Measurements from ENCODE around the gene NDUFB10. TPM values are rescaled to one million over a fixed set of nuclear protein-coding genes. Genes with fewer than 3 reads are reported as not detected.
A peak's percentile ranks its signal among the peaks of the same experiment; 100 is the strongest.

NDUFB10 gene
- total RNA-seq, 4 donors from 2014 or later = 214 to 400 (median 243) TPM

DNA sequence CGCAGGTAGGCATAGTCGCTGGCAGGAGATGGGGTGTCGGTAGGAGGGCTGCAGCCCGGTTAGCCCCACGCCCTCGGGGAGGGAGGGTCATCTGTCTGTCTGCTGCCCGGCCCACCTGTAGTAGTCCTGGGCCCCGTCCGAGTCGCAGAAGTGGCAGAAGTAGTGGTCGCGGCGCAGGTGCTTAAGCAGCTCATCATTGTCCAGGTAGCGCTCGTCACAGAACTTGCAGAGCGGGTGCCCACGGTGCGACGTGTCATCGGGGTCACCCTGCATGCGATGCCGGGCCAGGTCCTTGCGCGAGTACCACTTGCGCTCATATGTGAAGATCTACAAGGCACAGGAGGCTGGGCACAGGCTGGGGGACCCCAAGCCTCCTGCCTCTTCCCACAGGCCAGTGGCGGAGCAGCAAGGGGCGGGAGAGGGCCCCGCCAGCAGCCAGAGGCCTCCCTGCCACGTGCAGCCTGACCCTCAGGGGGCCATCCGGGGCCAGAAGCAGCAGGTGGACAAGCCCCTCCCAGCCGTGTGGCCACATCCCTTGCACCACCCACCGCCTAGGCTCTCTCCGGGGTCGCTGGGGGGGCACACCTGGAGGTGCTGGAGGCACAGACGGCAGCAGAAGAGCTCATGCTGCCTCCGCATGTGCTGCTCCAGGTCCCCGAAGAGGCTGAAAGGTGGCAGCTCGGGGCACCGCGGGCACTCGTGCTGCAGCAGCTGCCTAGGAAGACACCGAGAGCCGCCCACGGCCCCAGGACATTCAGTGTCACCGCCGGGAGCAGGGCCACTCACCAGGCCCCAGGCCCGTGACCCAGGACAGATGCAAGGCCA is 43.3 kb downstream of the NDUFB10 start:
- no peaks in the 10 kb centered on the region for H3K9me3 ChIP-seq
- peaks cover 0 to 69% of the 10 kb centered on the region in 2 donors for H3K36me3 ChIP-seq
- no peak overlapping the region for H3K27ac ChIP-seq

DNA sequence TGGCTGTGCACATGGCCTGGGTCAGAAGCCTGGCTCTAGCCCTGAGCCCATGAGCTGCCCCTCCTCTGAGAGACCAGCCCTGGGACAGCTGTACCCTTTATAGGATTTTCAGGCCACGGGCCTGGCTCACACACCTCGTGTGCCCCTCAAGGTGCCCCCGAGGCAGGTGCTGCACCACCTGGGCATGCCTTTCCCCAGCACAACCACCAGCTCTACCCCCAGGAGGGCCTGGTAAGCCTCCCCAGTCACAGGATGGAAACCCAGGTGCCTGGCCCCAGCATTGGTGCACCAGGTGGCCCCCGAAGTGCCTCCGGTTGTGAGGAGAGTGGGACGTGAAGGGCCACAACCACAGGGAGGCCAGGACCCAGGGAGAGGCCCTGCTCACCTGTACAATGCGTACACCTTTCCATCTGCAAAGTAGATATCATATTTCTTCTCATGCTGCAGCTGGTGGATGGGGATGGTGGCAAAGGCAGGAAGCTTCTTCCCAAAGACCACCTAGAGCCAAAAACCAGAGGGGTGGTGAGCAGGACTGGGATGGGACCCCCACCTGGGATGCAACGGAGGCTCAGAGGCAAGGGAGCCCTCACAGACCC is 44.0 kb downstream of the NDUFB10 start:
- Histone ChIP-seq H3K9me3 (no peaks in the 10 kb centered on the region), H3K27me3 (no peaks in the 10 kb centered on the region), H3K4me1 (peaks cover 4 to 54% (median 34%) of the 10 kb centered on the region in 3 donors), H3K4me3 (no peak overlapping the region), H3K27ac (peak overlapping the region in 1 of 4 donors; percentile 2), H3K36me3 (peaks cover 0 to 62% of the 10 kb centered on the region in 2 donors)
- WGBS, 2 donors (ENCODE audit: low coverage in 1 of 2) = no CpG with 5 or more reads among the region's 8 CpGs
- TF ChIP-seq, protein P1, sequence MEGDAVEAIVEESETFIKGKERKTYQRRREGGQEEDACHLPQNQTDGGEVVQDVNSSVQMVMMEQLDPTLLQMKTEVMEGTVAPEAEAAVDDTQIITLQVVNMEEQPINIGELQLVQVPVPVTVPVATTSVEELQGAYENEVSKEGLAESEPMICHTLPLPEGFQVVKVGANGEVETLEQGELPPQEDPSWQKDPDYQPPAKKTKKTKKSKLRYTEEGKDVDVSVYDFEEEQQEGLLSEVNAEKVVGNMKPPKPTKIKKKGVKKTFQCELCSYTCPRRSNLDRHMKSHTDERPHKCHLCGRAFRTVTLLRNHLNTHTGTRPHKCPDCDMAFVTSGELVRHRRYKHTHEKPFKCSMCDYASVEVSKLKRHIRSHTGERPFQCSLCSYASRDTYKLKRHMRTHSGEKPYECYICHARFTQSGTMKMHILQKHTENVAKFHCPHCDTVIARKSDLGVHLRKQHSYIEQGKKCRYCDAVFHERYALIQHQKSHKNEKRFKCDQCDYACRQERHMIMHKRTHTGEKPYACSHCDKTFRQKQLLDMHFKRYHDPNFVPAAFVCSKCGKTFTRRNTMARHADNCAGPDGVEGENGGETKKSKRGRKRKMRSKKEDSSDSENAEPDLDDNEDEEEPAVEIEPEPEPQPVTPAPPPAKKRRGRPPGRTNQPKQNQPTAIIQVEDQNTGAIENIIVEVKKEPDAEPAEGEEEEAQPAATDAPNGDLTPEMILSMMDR (IDR thresholded peaks at IDR 0.05) = no peak
- TF ChIP-seq POLR2AphosphoS5 (IDR thresholded peaks at IDR 0.05) = no peak
- no peak for ATAC-seq

More for the DNA sequence above, 43.3 kb downstream of the NDUFB10 start:
- no peaks in the 10 kb centered on the region for H3K27me3 ChIP-seq
- ATAC-seq = no peak
- peaks cover 0 to 47% (median 27%) of the 10 kb centered on the region in 3 donors for H3K4me1 ChIP-seq
- TF ChIP-seq, protein P1 (IDR thresholded peaks at IDR 0.05) = no peak
- no peak for TF ChIP-seq POLR2AphosphoS5 (IDR thresholded peaks at IDR 0.05)
- no peak for TF ChIP-seq EP300 (IDR thresholded peaks at IDR 0.05)
- no peak for TF ChIP-seq POLR2A (IDR thresholded peaks at IDR 0.05)
- WGBS, 2 donors (ENCODE audit: low coverage in 1 of 2) = 40% methylated on average over 1 of the region's 47 CpGs; no CpG with 5 or more reads in 1 of the 2 donors
- no peak overlapping the region for H3K4me3 ChIP-seq

DNA sequence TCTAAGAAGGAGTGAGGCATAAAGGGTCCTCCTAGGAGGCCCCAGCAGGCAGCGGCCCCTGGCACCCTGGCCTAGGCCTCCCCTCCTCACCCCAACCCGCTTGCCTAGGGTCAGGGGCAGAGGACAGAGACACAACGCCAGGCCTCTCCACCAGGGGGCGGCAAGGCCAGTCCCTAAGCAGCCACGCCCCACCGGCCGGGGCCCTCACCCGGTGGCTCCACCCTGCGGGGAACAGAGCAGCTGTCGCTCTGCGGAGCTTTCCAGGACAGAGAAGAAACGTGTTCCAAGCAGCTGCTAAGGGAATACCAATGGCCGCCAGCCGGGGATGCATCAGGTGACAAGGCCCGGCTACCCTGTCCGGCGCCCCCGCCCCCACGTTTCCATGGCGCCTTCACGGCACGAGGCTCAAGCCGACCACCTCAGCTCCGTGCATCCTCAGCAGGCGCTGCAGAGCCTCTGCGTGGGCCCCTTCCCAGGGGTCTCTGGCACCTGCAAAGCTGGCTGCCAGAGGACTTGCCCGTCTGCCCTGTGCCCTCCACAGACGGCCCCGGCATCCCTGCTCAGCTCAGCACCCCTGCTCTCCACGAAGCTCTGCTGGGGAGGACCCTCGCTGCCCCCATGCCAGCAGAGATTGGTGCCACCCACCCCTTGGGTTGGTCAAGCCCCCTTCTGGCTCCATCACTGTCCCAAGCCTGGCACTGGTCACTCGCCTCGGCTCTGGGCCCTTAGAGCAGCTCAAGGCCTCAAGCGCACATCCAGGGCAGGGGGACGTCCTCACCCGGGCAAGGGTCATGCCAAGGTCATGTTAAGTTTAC is 44.7 kb downstream of the NDUFB10 start:
- TF ChIP-seq POLR2A (IDR thresholded peaks at IDR 0.05) = no peak
- TF ChIP-seq, protein P1 (IDR thresholded peaks at IDR 0.05) = peak in 3 of 4 experiments; percentile 90 to 94 (median 90)
- TF ChIP-seq POLR2AphosphoS5 (IDR thresholded peaks at IDR 0.05) = no peak
- TF ChIP-seq EP300 (IDR thresholded peaks at IDR 0.05) = no peak
- Histone ChIP-seq H3K36me3 (peaks cover 0 to 55% of the 10 kb centered on the region in 2 donors), H3K27me3 (no peaks in the 10 kb centered on the region), H3K27ac (peak overlapping the region in 2 of 4 donors; percentile 2 to 9), H3K4me3 (peak overlapping the region in 1 of 2 donors; percentile 28), H3K9me3 (no peaks in the 10 kb centered on the region), H3K4me1 (peaks cover 4 to 61% (median 39%) of the 10 kb centered on the region in 3 donors)
- ATAC-seq = peak; percentile 81
- WGBS, 2 donors (ENCODE audit: low coverage in 1 of 2) = no CpG with 5 or more reads among the region's 36 CpGs

DNA sequence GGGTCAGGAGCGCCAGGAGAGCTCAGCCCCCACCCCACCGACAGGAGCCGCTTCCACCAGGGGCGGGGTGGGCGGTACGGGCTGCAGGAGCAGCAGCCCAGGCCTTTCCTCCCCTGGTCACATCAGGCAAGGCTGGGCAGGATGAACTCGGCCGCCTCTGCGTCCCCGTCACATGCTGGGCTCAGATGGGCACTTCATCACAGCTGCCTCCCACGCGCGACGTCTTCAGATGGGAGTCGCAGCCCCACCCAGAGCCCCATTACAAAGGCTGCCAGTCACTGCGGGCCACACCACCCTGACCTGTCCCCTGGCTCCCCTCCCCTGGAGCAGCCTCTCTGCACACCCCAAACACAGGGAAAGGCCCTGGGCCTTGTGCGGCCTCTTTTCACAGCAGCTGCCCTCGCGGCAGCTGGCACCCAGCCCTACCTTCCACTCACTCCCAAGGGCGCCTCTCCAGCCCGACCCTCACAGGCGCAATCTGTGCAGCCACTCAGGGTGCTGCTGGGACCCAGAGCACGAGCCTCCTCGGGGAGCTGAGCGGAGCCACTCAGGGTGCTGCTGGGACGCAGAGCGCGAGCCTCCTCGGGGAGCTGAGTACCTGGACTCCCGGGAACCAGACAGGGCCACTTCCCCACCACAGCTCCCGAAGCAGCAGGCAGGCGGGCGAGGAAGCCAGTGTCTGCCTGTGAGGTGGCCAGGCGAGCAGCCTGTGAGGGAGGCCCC is 45.6 kb downstream of the NDUFB10 start:
- Histone ChIP-seq H3K27me3 (no peaks in the 10 kb centered on the region), H3K9me3 (no peaks in the 10 kb centered on the region), H3K4me1 (peaks cover 4 to 64% (median 39%) of the 10 kb centered on the region in 3 donors), H3K4me3 (no peak overlapping the region), H3K27ac (no peak overlapping the region), H3K36me3 (peaks cover 0 to 45% of the 10 kb centered on the region in 2 donors)
- TF ChIP-seq POLR2A (IDR thresholded peaks at IDR 0.05) (no peak), EP300 (IDR thresholded peaks at IDR 0.05) (no peak)
- no peak for ATAC-seq
- 75% methylated on average over 4 of the region's 34 CpGs; no CpG with 5 or more reads in 1 of the 2 donors for WGBS, 2 donors (ENCODE audit: low coverage in 1 of 2)
